NCI-H2171 (cell line): ENCODE measurements around the gene TSPAN15.
"Not testable (repeated sequence)": the region's sequence is repeated elsewhere in the genome, so short reads cannot be mapped to it uniquely, and the experiment has no call there.

Experiments
- DNase-seq: peaks from one replicate; lab custom pipeline; 2025; lab: John Stamatoyannopoulos, UW

Gene TSPAN15

GRCh38 chr10:69446650-69447151, 4.6 kb upstream of the TSPAN15 start:
- DNase-seq: no peak

- DNase-seq: no peak
Observed at GRCh38 chr10:69449841-69450240, 1.4 kb upstream of the TSPAN15 start.

- DNase-seq: not testable (repeated sequence)
Observed at GRCh38 chr10:69450395-69450794, 870 bp upstream of the TSPAN15 start.

- DNase-seq: no peak
Observed at GRCh38 chr10:69451784-69452251, 553 bp downstream of the TSPAN15 start.

- no peak for DNase-seq
Observed at GRCh38 chr10:69452676-69453415, 1.6 kb downstream of the TSPAN15 start.

- no peak for DNase-seq
Observed at GRCh38 chr10:69453795-69454194, 2.5 kb downstream of the TSPAN15 start.

- no peak for DNase-seq
Observed at GRCh38 chr10:69455006-69455763, 3.9 kb downstream of the TSPAN15 start.

GRCh38 chr10:69456880-69457693, 5.8 kb downstream of the TSPAN15 start:
- no peak for DNase-seq

- no peak for DNase-seq
Observed at GRCh38 chr10:69457771-69458237, 6.5 kb downstream of the TSPAN15 start.

GRCh38 chr10:69458430-69459100, 7.3 kb downstream of the TSPAN15 start:
- DNase-seq: no peak

GRCh38 chr10:69459101-69459790, 8.0 kb downstream of the TSPAN15 start:
- DNase-seq: no peak

- DNase-seq: no peak
Observed at GRCh38 chr10:69459893-69460575, 8.8 kb downstream of the TSPAN15 start.

- DNase-seq: no peak
Observed at GRCh38 chr10:69460576-69461242, 9.4 kb downstream of the TSPAN15 start.

GRCh38 chr10:69461243-69462025, 10.2 kb downstream of the TSPAN15 start:
- DNase-seq: no peak

- no peak for DNase-seq
Observed at GRCh38 chr10:69463886-69464285, 12.6 kb downstream of the TSPAN15 start.

GRCh38 chr10:69464401-69464800, 13.1 kb downstream of the TSPAN15 start:
- no peak for DNase-seq

- DNase-seq: no peak
Observed at GRCh38 chr10:69464801-69465401, 13.6 kb downstream of the TSPAN15 start.

GRCh38 chr10:69465457-69466157, 14.3 kb downstream of the TSPAN15 start:
- no peak for DNase-seq
